ENCODE measurements around the gene CRACR2A. TPM values are rescaled to one million over a fixed set of nuclear protein-coding genes. Genes with fewer than 3 reads are reported as not detected.

Gene CRACR2A
- total RNA-seq, 1 donor from 2014 or later: 3.0 TPM

- DNase-seq (ENCODE audit: low spot score, unreplicated experiment): no peak
- no peaks in the 10 kb centered on the region for H3K9me3 Mint-ChIP-seq (ENCODE audit: low read depth)
- peaks cover 36% of the 10 kb centered on the region for H3K27me3 Mint-ChIP-seq
- no peak overlapping the region for H3K27ac Mint-ChIP-seq
- H3K4me3 Mint-ChIP-seq (ENCODE audit: low read depth): no peak overlapping the region
- H3K4me1 Mint-ChIP-seq (ENCODE audit: low read depth): no peaks in the 10 kb centered on the region
- no peak for TF ChIP-seq CTCF (IDR thresholded peaks at IDR 0.05; ENCODE audit: unreplicated experiment)
- no peaks in the 10 kb centered on the region for H3K36me3 Mint-ChIP-seq (ENCODE audit: insufficient read depth)
These were observed 172.7 kb downstream of the CRACR2A start for GRCh38 chr12:3580094-3580749.

GRCh38 chr12:3579446-3580093 lies 173.3 kb downstream of the CRACR2A start:
- peaks cover 2% of the 10 kb centered on the region for H3K4me1 Mint-ChIP-seq (ENCODE audit: low read depth)
- DNase-seq (ENCODE audit: low spot score, unreplicated experiment): no peak
- no peaks in the 10 kb centered on the region for H3K36me3 Mint-ChIP-seq (ENCODE audit: insufficient read depth)
- TF ChIP-seq CTCF (IDR thresholded peaks at IDR 0.05; ENCODE audit: unreplicated experiment): no peak
- H3K9me3 Mint-ChIP-seq (ENCODE audit: low read depth): no peaks in the 10 kb centered on the region
- no peak overlapping the region for H3K27ac Mint-ChIP-seq
- H3K4me3 Mint-ChIP-seq (ENCODE audit: low read depth): no peak overlapping the region
- peaks cover 43% of the 10 kb centered on the region for H3K27me3 Mint-ChIP-seq

- Mint-ChIP-seq H3K4me1 (ENCODE audit: low read depth) (peaks cover 2% of the 10 kb centered on the region), H3K27me3 (peaks cover 49% of the 10 kb centered on the region), H3K27ac (no peak overlapping the region), H3K4me3 (ENCODE audit: low read depth) (no peak overlapping the region), H3K36me3 (ENCODE audit: insufficient read depth) (no peaks in the 10 kb centered on the region), H3K9me3 (ENCODE audit: low read depth) (no peaks in the 10 kb centered on the region)
- no peak for DNase-seq (ENCODE audit: low spot score, unreplicated experiment)
- TF ChIP-seq CTCF (IDR thresholded peaks at IDR 0.05; ENCODE audit: unreplicated experiment): no peak
These were observed 174.4 kb downstream of the CRACR2A start for GRCh38 chr12:3578557-3578956.

GRCh38 chr12:3576891-3577290 lies 176.0 kb downstream of the CRACR2A start:
- TF ChIP-seq CTCF (IDR thresholded peaks at IDR 0.05; ENCODE audit: unreplicated experiment): no peak
- Mint-ChIP-seq H3K4me3 (ENCODE audit: low read depth) (no peak overlapping the region), H3K4me1 (ENCODE audit: low read depth) (peaks cover 9% of the 10 kb centered on the region), H3K9me3 (ENCODE audit: low read depth) (no peaks in the 10 kb centered on the region), H3K36me3 (ENCODE audit: insufficient read depth) (no peaks in the 10 kb centered on the region), H3K27me3 (peaks cover 53% of the 10 kb centered on the region), H3K27ac (no peak overlapping the region)
- DNase-seq (ENCODE audit: low spot score, unreplicated experiment): no peak

- no peaks in the 10 kb centered on the region for H3K9me3 Mint-ChIP-seq (ENCODE audit: low read depth)
- H3K27ac Mint-ChIP-seq: no peak overlapping the region
- H3K4me1 Mint-ChIP-seq (ENCODE audit: low read depth): peaks cover 26% of the 10 kb centered on the region
- peaks cover 51% of the 10 kb centered on the region for H3K27me3 Mint-ChIP-seq
- no peak for TF ChIP-seq CTCF (IDR thresholded peaks at IDR 0.05; ENCODE audit: unreplicated experiment)
- DNase-seq (ENCODE audit: low spot score, unreplicated experiment): no peak
- H3K4me3 Mint-ChIP-seq (ENCODE audit: low read depth): no peak overlapping the region
- no peaks in the 10 kb centered on the region for H3K36me3 Mint-ChIP-seq (ENCODE audit: insufficient read depth)
These were observed 177.9 kb downstream of the CRACR2A start for GRCh38 chr12:3574986-3575385.

Measured in progenitor cell of endocrine pancreas (in vitro differentiated cells).